Panc1 (cell line): ENCODE data around the gene FUBP1.

Source experiments
- POLR2AphosphoS5 ChIP-seq: IDR thresholded peaks from 2 replicates; pipeline ENCODE4 v1.6.1; 2012; ENCODE audit warnings: mild to moderate bottlenecking, low read depth, low read length, moderate library complexity
- SIN3A ChIP-seq: IDR thresholded peaks from 2 replicates; pipeline ENCODE4 v1.6.1; 2012; ENCODE audit warnings: low read depth, mild to moderate bottlenecking, low read length, moderate library complexity, borderline replicate concordance; ENCODE audit not compliant: insufficient read depth
- TCF7L2 ChIP-seq: IDR thresholded peaks from 2 replicates; pipeline ENCODE4 v1.6.1; 2011; ENCODE audit warnings: mild to moderate bottlenecking, low read depth, low read length, inconsistent platforms
- TF ChIP-seq, protein P1 (sequence below), 2 experiments: IDR thresholded peaks; 2 replicates each; pipeline ENCODE4 v1.6.1; 2011 to 2012; ENCODE audit warnings: low read depth in 2 of 2, control low read depth in 1 of 2, low read length in 1 of 2, mild to moderate bottlenecking in 1 of 2, moderate library complexity in 1 of 2; ENCODE audit not compliant: insufficient read depth in 1 of 2
- TF ChIP-seq, protein P2 (sequence below): fragments of 450-650 bp; IDR thresholded peaks from 2 replicates; pipeline ENCODE4 v1.5.1; 2017; ENCODE audit warnings: mild to moderate bottlenecking

- TF ChIP-seq POLR2AphosphoS5, result no peak
- TF ChIP-seq, protein P1, sequence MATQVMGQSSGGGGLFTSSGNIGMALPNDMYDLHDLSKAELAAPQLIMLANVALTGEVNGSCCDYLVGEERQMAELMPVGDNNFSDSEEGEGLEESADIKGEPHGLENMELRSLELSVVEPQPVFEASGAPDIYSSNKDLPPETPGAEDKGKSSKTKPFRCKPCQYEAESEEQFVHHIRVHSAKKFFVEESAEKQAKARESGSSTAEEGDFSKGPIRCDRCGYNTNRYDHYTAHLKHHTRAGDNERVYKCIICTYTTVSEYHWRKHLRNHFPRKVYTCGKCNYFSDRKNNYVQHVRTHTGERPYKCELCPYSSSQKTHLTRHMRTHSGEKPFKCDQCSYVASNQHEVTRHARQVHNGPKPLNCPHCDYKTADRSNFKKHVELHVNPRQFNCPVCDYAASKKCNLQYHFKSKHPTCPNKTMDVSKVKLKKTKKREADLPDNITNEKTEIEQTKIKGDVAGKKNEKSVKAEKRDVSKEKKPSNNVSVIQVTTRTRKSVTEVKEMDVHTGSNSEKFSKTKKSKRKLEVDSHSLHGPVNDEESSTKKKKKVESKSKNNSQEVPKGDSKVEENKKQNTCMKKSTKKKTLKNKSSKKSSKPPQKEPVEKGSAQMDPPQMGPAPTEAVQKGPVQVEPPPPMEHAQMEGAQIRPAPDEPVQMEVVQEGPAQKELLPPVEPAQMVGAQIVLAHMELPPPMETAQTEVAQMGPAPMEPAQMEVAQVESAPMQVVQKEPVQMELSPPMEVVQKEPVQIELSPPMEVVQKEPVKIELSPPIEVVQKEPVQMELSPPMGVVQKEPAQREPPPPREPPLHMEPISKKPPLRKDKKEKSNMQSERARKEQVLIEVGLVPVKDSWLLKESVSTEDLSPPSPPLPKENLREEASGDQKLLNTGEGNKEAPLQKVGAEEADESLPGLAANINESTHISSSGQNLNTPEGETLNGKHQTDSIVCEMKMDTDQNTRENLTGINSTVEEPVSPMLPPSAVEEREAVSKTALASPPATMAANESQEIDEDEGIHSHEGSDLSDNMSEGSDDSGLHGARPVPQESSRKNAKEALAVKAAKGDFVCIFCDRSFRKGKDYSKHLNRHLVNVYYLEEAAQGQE (IDR thresholded peaks at IDR 0.05; ENCODE audit: insufficient read depth in 1 of 2, low read depth in 2 of 2, low read length in 1 of 2), result no peak
- TF ChIP-seq, protein P2, sequence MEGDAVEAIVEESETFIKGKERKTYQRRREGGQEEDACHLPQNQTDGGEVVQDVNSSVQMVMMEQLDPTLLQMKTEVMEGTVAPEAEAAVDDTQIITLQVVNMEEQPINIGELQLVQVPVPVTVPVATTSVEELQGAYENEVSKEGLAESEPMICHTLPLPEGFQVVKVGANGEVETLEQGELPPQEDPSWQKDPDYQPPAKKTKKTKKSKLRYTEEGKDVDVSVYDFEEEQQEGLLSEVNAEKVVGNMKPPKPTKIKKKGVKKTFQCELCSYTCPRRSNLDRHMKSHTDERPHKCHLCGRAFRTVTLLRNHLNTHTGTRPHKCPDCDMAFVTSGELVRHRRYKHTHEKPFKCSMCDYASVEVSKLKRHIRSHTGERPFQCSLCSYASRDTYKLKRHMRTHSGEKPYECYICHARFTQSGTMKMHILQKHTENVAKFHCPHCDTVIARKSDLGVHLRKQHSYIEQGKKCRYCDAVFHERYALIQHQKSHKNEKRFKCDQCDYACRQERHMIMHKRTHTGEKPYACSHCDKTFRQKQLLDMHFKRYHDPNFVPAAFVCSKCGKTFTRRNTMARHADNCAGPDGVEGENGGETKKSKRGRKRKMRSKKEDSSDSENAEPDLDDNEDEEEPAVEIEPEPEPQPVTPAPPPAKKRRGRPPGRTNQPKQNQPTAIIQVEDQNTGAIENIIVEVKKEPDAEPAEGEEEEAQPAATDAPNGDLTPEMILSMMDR, result no peak
- TF ChIP-seq SIN3A, result no peak
- TF ChIP-seq TCF7L2, result no peak
Measured at GRCh38 chr1:77966291-77966690, 12.6 kb downstream of the FUBP1 start.
